GM12874 (cell line): ENCODE results near the gene PIK3R5.

Source experiments
- TF ChIP-seq, protein P1 (sequence below): IDR thresholded peaks from 2 replicates; pipeline ENCODE4 v1.5.1; 2011; ENCODE audit warnings: low read depth, mild to moderate bottlenecking, control low read depth, low read length, moderate library complexity; ENCODE audit not compliant: insufficient read depth

The PIK3R5 gene

DNA sequence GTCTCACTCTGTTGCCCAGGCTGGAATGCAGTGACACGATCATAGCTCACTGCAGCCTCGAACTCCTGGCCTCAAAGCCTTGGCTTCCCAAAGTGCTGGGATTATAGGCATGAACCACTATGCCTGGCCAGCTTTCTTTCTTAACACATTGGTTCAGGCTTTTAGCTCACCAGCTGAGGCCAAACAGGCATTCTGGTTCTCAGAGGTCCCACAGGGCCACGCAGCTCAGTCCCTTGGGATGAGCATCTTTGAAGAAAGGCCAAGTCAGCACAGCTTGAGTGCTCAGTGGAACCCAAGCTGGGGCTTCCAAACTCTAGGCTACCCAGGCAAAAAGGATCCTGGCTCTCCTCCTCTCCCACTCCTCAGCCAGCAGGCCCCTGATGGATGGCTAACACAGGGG is 2.5 kb downstream of the PIK3R5 start:
- TF ChIP-seq, protein P1, sequence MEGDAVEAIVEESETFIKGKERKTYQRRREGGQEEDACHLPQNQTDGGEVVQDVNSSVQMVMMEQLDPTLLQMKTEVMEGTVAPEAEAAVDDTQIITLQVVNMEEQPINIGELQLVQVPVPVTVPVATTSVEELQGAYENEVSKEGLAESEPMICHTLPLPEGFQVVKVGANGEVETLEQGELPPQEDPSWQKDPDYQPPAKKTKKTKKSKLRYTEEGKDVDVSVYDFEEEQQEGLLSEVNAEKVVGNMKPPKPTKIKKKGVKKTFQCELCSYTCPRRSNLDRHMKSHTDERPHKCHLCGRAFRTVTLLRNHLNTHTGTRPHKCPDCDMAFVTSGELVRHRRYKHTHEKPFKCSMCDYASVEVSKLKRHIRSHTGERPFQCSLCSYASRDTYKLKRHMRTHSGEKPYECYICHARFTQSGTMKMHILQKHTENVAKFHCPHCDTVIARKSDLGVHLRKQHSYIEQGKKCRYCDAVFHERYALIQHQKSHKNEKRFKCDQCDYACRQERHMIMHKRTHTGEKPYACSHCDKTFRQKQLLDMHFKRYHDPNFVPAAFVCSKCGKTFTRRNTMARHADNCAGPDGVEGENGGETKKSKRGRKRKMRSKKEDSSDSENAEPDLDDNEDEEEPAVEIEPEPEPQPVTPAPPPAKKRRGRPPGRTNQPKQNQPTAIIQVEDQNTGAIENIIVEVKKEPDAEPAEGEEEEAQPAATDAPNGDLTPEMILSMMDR: no peak

DNA sequence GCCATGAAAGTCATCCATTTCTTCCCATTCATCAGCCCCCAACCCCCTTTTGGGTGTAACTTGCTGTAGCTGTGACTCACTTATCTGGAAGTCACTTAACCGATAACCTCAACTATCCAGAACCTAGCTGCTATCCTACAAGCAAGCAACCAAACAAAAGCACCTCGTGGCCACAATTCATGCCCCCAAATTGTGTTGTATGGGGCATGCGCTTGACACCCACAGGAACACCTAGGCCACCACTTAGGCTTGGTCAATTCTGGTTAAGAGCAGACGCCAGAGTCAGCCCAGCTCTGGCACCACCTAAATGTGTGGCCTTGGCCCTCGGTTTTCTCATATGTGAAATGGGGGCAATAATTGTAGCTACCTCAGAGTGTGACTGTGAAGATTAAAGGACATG is 3.7 kb downstream of the PIK3R5 start:
- TF ChIP-seq, protein P1: no peak

DNA sequence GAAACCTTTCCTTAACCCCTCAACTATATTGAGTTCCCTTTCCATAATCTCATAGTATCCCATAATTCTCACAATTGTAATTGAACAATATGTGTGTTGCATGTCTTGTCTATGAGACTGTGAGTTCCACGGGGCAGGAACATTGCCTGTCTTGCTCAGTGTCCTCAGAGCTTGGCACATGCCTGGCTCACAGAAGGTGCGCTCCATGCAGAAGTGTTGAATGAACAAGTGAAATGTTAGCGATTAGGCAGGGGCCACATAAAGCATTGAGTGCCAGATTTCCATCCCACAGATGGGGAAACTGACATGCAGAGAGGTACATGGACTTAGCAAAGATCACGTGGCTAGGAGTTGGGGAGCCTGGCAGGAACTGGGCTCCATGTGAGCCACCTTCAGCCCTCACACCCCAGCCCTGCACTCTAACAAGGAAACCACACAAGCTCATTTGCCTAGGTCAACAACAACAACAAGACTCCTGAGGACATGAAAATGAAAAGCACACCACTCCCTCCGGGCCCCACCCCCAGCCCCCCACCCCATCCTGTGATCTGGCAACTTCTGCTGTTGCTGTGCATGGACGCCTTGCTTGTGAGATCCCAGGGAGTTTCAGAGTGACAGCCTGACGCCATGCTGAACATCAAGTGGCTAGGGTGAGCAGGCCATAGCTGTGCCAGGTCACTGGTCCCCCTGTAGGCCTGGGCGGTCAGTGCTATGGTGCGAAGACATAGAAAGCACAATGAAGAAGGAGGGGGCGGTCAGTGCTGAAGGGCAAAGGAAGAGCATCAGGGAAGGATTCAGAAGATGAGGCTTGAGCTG is 5.0 kb downstream of the PIK3R5 start:
- TF ChIP-seq, protein P1: no peak

DNA sequence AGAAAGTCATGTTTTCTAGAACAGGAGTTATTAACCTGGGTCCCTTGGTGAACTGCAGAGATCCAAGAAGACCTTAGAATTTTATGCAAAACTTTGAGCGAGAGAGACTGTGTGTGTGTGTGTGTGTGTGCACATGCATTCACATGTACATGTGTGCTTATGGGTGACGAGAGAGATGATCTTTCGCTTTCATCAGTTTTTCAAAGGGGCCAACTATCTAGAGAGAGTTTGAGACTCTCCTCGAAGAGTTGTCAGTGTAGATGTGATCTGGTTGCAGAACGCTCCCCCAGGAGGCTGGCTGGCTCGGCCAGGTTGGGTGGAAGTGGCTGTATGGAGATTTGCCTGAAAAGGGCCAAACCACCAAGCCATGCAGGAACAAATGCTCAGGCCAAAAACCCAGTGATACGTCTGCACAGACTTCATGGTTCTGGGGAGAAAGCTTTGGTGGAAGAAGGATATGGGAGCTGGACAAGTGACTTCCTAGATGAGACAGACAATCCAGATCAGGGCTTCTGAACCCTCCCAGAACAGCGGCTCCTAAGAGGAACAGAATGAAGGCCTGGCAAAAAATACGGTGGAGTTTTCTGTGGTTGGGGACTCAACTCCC is 6.1 kb downstream of the PIK3R5 start:
- TF ChIP-seq, protein P1: no peak

DNA sequence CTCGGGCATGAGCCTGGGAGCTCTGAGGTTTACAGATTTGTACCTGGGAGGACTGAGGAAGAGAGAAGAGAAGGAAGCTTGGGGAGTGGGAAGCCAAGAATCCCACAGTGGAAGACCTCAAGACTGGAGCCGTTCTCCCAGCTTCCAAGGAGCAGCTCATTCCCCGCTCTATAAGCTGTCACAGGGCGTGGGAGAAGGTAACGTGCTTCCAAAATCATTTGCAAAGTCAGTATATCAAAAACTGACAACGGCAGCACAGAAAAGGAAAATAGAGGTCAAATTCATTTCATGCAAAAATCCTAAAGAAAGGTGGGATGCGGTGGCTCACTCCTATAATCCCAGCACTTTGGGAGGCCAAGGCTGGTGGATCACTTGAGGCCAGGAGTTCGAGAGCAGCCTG is 7.8 kb downstream of the PIK3R5 start:
- TF ChIP-seq, protein P1: no peak

DNA sequence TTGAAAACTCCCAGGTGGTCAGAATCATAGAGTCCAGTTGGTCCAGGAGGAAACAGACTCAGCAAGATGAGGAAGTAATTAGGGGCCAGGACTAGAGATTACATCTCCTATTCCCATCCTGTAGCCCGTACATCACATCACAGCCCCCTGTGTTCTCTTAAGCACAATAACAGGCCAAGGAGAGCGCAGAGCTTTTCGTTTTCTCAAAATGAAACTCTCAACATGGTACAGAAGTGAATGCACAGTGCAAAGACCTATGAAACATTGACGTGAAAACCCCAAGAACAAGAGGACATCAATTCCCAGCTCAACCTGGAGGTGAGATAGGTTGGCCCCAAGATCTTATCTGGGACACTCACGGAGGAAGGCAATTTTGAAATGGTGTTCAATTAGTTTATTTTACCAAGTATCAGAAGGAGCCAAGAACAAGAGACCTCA is 9.0 kb downstream of the PIK3R5 start:
- TF ChIP-seq, protein P1: no peak

DNA sequence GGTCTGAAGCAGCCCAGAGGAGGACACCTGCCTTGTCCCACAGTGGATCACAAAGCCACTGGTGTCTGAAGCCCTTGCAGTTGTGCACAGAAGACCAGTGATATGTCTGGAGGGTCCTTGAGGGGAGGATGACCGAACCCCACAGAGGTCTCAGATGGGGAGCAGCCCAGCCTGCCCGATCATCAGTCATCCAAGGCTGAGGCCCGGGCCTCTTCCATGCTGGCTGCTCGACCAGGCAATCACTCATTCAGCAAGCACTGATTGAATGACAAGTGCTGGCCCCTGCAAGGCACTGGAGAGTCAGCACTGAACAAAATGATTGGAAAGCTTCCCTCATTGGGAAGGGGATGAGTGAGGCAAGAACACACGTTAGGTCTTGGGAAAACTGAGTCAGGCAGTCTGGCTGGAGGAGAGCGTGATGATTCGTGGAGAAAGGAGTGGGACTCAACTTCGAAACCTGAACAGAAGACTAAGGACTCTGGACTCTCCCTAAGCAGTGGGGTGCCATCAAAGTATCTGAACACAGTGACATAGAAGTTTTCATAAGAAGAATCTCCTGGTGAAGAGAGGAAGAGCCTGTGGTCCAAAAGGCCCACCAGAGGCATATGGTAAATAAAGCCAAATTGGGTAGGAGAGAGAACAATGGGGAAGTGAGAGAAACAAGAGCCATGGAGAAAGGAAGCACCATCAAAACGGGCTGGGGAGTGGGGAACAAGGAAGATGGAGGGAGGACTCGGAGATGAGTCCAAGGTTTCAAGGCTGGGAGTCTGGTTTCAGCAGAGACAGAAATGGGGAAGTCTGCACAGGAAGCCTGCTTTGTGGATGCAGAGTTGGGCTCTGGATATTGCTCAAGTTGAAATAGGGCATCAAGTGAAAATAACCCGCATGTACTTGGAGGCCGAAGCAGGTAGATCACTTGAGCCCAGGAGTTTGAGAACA is 10.2 kb downstream of the PIK3R5 start:
- TF ChIP-seq, protein P1: no peak
